Skin epidermis (tissue), 12 donors: ENCODE measurements around the gene CCDC170.
"Not testable (repeated sequence)": the region's sequence is repeated elsewhere in the genome, so short reads cannot be mapped to it uniquely, and the experiment has no call there.

Experiments
- H3K27ac ChIP-seq, 21 experiments: fragments of 200-600 bp; sonication (generic) in 11 of 21; one replicate each; pipeline ENCODE4 v1.5.0; 2020; ENCODE audit warnings: mild to moderate bottlenecking in 3 of 21, inconsistent platforms in 2 of 21, moderate library complexity in 2 of 21
- H3K4me3 ChIP-seq, 7 experiments: fragments of 200-600 bp; sonication (generic) in 2 of 7; one replicate each; pipeline ENCODE4 v1.5.0; 2020; ENCODE audit warnings: inconsistent platforms in 2 of 7, mild to moderate bottlenecking in 2 of 7, moderate library complexity in 1 of 7

CCDC170 gene

DNA sequence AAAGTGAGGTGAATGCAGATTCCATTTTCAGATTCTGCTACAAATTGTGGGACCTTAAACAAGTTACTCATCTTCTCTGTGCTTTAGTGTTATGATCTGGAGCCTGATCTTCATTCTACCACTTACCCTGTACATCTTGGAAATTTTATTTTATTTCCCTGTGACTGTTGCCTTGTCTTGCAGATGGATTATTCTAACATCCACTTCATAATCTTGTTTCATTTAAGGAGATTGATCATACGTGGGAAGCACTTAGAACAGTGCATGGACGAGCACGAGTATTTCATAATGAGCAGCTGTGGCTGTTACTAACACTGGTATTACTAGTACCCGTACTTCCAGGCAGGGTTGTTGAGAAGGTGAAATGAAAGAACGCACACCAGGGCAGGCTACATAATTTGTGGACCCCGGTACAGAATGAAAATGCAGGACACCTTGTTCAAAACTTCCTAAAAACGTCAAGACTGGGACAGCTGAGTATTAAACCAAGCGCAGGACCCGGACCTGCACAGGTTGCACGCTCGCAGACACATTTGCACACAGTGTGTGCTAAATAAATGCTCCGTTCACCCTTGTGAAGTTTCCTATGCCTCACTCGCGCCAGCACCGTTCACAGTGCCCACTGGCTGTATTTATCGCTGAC, 535 bp upstream of the CCDC170 start:
- H3K4me3 ChIP-seq = peak overlapping the region; percentile 48 to 66 (median 57)
- peak overlapping the region in 19 of 21 experiments; percentile 41 to 86 (median 78) for H3K27ac ChIP-seq

DNA sequence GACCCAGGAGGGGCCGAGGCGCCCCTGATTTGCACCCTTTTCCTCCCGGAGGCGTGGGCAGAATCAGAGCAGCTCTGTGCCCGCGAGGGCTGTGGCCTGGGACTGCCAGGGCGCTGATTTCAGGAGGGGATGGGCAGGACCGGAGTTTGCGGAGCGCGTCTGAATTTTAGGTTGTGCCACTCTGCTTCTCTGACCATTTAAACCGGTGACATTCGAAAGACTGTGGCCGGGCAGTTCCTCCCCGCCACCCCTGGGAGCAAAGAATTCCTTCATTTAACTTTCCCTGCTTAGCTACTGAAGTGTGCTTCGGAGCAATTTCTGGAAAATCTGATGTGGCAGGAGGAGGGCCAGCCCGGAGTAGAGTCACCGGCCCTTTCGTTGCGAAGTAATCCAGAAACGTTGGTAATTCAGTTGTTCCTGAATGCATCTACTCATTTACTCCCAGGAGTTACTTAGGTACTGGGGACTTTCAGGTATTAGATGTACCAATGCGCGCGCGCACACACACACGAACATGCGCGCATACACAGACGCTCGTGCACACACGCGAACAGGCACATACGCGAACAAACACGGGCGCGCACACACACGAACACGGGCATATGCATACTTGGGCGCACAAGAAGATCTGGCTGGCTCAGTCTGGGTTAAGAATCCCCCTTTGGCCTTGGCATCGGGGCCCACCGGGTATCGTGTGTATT, 568 bp downstream of the CCDC170 start:
- peak overlapping the region in 20 of 21 experiments; percentile 41 to 86 (median 78) for H3K27ac ChIP-seq

DNA sequence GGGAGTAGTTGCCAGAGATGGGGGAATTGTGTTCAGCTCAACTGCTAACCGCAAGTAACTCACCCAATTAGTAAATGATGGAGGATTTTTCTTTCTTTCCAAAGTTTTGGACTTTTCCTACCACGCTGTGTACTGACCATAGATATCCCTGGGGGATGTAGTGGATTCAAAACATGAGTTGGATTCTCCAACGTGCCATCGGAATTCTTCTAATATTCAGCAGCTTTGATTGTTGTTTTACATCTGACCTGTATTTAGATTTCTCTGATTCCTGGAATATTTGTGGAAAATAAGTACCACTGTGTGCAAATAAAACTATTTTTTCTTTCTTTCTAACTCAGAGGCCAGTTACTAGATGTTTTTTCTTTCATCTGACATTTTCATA, 1.1 kb downstream of the CCDC170 start:
- peak overlapping the region; percentile 48 to 66 (median 57) for H3K4me3 ChIP-seq
- peak overlapping the region in 14 of 21 experiments; percentile 46 to 86 (median 78) for H3K27ac ChIP-seq

More for the DNA sequence above, 568 bp downstream of the CCDC170 start:
- H3K4me3 ChIP-seq = peak overlapping the region; percentile 48 to 66 (median 57)

DNA sequence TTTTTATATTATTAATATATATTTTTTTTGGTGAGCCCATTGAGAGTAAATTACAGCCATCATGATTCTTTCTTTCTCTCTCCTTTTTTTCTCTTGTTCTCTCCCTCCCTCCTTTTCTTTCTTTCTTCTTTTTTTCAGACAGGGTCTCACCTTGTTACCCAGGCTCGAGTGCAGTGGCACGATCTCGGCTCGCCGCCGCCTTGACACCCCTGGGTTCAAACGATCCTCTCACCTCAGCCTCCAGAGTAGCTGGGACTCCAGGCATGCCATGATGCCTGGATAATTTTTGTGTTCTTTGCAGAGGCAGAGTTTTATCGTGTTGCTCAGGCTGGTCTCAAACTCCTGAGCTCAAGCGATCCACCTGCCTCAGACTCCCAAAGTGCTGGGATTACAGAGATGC, 1.6 kb downstream of the CCDC170 start:
- Histone ChIP-seq H3K4me3 (no peak overlapping the region), H3K27ac (peak overlapping the region in 3 of 21 experiments; percentile 72 to 86 (median 75))

DNA sequence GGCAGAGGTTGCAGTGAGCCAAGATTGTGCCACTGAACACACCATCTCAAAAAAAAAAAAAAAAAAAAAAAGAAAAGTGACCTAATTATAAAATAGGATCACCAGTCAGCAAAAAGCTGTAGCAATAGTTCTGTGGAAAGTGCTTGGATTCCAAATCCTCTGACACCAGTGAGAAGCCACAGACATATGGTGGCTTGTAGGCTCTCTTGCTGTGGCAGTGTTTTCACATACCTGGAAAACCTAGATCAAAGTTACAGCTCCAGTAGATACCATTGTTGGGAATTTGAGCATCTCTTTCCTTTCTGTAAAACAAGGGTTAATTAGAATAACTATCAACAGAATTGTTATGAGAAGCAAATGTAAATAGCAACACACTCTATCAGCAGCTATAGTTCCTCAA, 4.1 kb downstream of the CCDC170 start:
- Histone ChIP-seq H3K27ac (peak overlapping the region in 3 of 21 experiments; percentile 22 to 25 (median 25)), H3K4me3 (no peak overlapping the region)

DNA sequence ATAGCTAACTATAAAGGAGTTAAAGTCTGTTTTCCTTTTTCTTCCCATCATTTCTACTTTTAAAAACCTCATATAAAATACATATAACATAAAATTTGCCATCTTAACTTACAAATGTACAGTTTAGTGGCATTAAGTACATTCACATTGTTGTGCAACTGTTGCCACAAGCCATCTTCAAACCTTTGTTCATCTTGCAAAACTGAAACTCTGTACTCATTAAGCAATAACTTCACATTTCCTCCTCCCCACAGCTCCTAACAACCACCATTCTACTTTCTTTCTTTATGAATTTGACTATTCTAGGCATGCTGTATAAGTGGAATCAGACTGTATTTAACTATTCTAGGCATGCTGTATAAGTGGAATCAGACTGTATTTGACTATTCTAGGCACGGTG, 4.5 kb downstream of the CCDC170 start:
- Histone ChIP-seq H3K27ac (peak overlapping the region in 3 of 21 experiments; percentile 22 to 25 (median 25)), H3K4me3 (no peak overlapping the region)

DNA sequence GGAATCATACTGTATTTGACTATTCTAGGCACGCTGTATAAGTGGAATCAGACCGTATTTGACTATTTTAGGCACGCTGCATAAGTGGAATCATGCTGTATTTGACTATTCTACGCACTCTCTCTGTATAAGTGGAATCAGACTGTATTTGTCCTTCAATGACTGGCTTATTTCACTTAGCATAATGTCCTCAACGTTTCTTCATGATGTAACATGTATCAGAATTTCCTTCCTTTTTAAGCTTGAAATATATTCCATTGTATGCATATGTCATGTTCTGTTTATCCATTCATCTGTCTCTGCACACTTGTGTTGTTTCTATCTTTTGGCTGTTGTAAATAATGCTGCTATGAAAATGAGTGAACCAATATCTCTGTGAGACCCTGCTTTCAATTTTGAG, 5.7 kb downstream of the CCDC170 start:
- Histone ChIP-seq H3K4me3 (no peak overlapping the region), H3K27ac (peak overlapping the region in 1 of 21 experiments; percentile 0)

DNA sequence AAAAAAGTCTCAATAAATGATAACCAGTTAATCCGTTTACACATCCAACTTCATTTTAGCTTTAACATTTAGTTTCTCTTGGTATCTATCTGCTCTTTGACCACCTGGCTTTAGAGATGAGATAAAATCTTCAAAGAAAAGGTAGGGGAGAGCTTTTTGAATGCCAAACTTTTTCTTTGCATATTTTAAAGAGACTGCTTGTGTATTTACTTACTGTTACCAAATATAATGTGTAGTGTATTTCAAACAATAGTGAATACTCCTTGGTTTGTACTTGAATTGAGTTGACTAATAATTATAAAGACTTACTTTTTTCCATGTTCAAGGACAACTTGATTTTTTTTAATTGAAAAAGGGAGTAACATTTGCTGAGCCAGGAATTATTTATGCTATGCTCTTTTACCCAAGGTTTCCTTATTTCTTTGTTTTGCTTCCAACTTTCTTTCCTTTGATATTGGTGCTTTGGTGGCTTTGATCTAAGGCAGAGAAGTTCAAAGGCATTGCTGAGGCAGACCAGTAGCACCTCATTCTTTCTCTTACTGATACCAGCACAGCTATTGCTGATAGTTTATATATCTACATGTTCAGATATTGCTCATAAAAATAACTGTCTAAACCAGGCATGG, 7.8 kb downstream of the CCDC170 start:
- Histone ChIP-seq H3K27ac (peak overlapping the region in 6 of 21 experiments; percentile 3 to 49 (median 40)), H3K4me3 (no peak overlapping the region)

DNA sequence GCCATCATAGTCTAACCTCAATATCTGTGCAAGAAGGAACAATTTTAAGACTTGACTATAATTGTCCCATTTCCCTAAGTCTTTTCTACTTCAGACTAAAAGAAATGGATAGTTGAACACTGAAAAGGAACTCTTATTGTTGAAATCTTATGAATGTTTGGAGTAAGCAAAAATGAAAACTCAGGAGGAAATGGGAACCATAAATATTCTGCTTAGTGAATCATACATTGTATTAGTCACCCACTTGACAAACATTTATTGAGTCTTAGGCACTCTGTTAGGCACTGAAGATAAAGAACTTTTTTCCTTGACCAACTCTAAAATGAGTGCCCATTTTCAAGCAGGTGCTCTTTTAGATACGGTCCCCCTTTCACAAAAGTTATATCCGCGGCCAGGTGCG, 8.7 kb downstream of the CCDC170 start:
- Histone ChIP-seq H3K27ac (peak overlapping the region in 5 of 21 experiments; percentile 0 to 48 (median 42)), H3K4me3 (no peak overlapping the region)

DNA sequence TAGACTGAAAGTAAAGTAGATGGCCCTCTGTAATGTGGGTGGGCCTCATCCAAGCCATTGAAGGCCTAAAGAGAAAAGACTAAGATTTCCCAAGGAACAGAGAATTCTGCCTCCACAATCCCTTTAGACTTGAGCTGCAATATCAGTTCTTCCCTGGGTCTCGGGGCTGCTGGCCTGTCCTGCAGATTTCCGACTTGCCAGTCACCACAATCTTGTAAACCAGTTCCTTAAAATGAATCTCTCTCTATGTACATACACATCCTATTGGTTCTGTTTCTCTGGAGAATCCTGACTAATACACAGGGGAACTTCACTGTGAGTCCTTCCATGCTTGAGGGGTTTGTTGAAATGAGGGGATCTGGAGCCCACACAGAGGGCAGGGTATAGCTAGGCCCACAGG, 12.9 kb downstream of the CCDC170 start:
- Histone ChIP-seq H3K4me3 (no peak overlapping the region), H3K27ac (no peak overlapping the region)

DNA sequence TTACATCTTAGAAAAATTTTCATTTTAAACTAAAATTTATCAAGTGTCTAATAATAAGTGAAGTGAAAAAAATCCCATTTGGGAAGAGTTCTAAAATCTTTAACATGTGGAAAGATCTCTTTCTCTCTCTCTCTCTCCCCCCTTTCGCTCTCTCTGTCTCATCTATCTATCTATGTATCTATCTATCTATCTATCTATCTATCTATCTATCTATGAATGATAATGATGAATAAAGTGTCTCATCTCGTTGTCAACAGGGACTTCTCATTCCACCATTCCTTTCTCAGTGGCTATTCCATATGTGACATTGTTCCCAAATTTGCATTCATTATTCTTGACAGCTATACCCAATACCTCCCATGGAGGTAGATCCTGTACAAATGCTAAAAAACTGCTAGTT, 15.2 kb downstream of the CCDC170 start:
- Histone ChIP-seq H3K4me3 (no peak overlapping the region), H3K27ac (no peak overlapping the region)

DNA sequence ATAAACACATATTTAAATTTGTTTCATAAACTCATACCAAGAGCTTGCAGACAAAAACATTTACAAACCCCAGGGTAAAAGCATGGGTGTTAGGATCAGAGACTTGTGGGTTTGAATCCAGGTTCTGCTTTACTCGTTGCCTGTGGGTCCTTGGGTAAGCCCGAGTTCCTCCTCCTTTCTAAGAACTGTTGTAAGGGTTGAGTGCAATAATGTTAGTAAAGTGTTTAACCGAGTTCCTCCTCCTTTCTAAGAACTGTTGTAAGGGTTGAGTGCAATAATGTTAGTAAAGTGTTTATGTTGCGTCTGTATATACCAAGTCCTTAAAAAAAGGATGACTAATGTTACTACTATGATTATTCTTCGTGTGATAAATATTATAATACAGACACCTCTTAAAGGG, 18.7 kb downstream of the CCDC170 start:
- H3K27ac ChIP-seq = no peak overlapping the region
- H3K4me3 ChIP-seq = no peak overlapping the region

DNA sequence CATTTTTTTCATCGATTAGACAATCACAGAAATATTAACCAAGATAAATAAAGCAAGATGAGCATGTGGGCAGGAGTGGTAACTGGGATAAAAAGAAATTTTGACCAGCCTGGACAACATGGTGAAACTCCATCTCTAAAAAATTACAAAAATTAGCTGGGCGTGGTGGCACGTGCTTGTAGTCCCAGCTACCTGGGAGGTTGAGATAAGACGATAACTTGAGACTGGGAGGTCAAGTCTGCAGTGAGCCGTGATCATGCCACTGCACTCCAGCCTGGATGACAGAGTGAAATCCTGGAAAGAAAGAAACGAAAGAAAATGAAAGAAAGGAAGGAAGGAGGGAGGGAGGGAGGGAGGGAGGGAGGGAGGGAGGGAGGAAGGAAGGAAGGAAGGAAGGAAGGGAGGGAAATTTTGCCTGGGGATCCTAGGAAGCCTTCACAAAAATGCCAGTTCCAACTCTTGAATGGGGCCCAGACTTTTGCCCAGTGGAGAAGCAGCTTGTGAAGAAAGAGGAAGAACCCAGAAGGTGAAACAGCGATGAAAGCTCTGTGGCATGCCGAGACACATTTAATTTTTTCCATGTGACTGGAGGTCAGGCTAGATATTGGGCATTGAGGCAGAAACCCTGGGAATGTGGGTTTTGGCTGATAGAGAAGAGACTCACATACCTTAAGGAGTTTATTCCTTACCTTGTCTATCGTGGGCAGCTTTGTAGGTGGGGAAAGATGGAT, 20.3 kb downstream of the CCDC170 start:
- H3K4me3 ChIP-seq = no peak overlapping the region

DNA sequence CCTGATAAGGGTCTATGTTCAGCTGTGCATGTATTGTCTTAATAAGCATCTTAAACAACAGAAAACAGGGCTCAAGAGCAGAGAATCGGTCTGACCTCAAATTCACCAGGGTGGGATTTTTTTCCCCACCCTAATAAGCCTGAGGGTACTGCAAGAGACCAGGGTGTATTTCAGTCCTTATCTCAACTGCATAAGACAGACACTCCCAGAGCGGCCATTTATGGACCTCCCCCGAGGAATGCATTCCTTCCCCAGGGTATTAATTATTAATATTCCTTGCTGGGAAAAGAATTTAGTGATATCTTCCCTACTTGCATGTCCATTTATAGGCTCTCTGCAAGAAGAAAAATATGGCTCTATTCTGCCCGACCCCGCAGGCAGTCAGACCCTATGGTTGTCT, 25.2 kb downstream of the CCDC170 start:
- H3K27ac ChIP-seq, H3K4me3 ChIP-seq: not testable (repeated sequence)

More for the DNA sequence above, 20.3 kb downstream of the CCDC170 start:
- H3K27ac ChIP-seq = no peak overlapping the region

DNA sequence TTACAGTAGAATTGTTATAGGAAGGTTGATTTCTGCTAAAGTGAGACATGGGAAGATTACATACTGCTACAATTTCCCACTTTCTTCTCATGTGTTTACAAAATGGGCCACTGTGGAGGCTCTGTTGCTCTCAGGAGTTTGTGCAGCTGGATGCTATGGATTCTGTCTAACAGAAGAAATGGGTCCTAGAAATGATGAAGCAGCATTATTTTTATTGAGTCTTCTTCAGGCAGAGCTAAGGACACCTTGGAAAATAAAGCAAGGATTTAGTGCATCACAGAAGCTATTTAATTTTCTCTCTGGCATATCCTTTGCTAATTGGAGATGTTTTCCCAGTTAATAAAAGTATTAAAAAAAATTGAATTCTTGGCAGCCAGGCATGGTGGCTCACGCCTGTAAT, 29.2 kb downstream of the CCDC170 start:
- Histone ChIP-seq H3K4me3 (no peak overlapping the region), H3K27ac (no peak overlapping the region)

DNA sequence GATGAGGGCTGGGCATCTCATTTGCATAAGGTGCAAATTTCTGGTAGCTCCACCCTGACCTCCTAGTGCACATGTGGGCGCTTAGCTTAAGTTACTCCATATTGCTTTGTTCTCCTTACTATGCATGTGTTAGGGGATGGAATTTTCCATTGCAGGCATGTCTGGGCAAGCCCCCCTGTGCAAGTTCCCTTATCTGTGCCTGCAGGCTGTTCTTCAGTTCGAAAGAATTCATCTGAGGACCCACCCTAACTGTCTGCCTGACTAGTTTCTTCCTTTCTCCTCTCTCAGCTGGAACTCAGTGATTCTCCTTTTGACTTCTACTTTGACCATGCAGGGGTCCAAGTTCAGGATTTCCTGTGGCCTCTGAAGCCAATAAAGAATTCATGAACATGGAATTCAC, 30.2 kb downstream of the CCDC170 start:
- Histone ChIP-seq H3K4me3 (no peak overlapping the region), H3K27ac (no peak overlapping the region)

DNA sequence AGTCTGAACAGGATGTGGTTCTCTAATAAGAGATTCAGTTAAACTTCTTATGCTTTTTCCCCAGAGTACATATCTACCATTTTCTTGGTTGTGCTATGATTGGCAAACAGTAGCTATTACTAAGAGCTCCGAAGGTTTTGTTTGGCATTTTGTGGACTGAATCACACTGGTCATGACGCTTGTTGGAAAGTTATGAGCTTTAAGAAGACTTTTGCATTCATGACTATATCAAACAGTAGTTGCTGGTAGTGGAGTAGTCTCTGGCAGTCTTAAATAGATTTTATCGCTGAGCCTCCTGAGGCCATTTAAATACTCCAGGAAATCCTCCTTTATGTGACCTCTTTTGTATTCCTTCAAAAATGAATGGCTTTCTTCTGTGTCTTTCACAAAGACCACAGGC, 40.8 kb downstream of the CCDC170 start:
- Histone ChIP-seq H3K4me3 (no peak overlapping the region), H3K27ac (no peak overlapping the region)

DNA sequence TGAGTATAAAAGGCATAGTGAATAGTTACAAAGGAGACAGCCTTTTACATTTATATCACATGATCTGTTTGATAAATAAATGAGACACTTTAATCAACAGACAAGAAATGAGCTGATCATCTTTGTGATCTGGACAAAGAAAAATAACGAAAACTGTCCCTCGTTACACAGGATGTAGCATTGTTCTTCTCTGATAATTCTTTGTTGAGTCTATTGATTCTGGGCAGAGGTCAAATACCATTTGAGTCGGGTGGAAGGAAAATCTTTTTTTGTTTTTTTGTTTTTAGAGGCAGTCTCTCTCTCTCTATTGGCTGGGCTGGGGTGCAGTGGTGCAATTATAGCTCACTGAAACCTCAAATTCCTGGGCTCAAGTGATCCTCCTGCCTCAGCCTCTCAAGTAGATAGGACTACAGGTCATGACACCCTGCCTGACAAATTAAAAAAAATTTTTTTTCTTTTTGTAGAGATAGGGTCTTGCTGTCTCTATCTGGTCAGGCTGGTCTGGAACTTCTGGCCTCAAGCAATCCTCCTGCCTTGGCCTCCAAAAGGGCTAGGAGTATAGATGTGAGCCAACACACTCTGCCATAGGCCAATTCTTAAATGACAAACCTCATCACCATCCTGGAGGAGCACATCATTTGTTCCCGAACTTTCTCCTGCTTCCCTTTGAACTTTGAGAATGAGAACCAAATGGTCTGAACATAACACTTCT, 41.8 kb downstream of the CCDC170 start:
- Histone ChIP-seq H3K27ac (no peak overlapping the region), H3K4me3 (no peak overlapping the region)

DNA sequence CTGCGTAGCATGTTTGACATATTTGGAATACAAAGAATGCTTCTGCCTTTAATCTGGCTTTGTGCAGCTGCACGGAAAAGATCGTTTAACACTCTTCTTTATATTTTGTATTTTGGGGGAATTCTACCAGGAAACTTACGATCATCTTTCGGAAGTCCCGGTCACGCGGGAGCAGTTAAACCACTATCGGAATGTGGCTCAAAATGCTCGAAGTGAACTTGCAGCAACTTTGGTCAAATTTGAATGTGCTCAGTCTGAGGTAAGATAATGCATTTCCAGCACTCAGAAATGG, 42.3 kb downstream of the CCDC170 start:
- H3K4me3 ChIP-seq = no peak overlapping the region
- H3K27ac ChIP-seq = no peak overlapping the region

DNA sequence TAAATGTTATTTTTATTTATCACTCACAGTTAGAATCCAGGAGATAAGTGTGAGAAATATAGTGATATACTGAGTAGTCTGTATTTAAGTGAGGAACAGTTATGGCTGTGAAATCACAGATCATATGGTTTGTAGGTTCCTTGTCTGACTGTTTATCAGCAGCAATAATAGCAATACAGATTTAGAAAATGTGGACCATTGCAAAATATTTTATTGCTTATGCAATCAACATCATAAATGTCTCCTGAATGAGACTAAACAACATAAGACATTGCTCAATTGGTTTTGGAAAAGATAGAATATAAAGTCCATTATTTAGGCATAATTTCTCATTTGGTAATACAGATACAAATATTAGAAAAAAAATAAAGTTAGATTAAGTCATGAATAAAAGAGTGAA, 43.7 kb downstream of the CCDC170 start:
- Histone ChIP-seq H3K27ac (no peak overlapping the region), H3K4me3 (no peak overlapping the region)
